Stomach (tissue), 9 donors: ENCODE results near the gene DNAJB1. TPM values are rescaled to one million over a fixed set of nuclear protein-coding genes. Genes with fewer than 3 reads are reported as not detected.

Source experiments
- DNase-seq, 2 donors: peaks; one replicate each; pipeline versions ENCODE4 v3.0.0 to v3.0.0-alpha.2; 2013 to 2019
- H3K27ac ChIP-seq, 5 donors: fragments of 200-600 bp in 4 of 5; sonication (generic) in 4 of 5; one replicate each; pipeline ENCODE4 v1.5.1; 2013 to 2019; ENCODE audit warnings: mild to moderate bottlenecking in 1 of 5, moderate library complexity in 1 of 5
- H3K27me3 ChIP-seq, 3 donors: fragments of 200-600 bp; sonication (generic); one replicate each; pipeline ENCODE4 v1.5.1; 2017 to 2019; ENCODE audit warnings: mixed run types in 1 of 3
- H3K36me3 ChIP-seq, 4 donors: fragments of 200-600 bp; sonication (generic); 1 replicate in 3 of 4; 2 replicates in 1 of 4; pipeline ENCODE4 v1.5.1; 2016 to 2019
- H3K4me1 ChIP-seq, 4 donors: fragments of 200-600 bp; sonication (generic); one replicate each; pipeline ENCODE4 v1.5.1; 2016 to 2019
- H3K4me3 ChIP-seq, 4 donors: fragments of 200-600 bp; sonication (generic) in 3 of 4; one replicate each; pipeline ENCODE4 v1.5.1; 2016 to 2019; ENCODE audit warnings: mild to moderate bottlenecking in 1 of 4
- H3K9me3 ChIP-seq, 4 donors: fragments of 200-600 bp; sonication (generic); one replicate each; pipeline ENCODE4 v1.5.1; 2016 to 2019
- CTCF ChIP-seq, 7 experiments: fragments of 450-650 bp in 4 of 7; fragments of 200-600 bp in 3 of 7; sonication (generic) in 3 of 7; IDR thresholded peaks; one replicate each; pipeline ENCODE4 v1.5.1; 2016 to 2019; ENCODE audit warnings: antibody characterized with exemption in 7 of 7, control low read depth in 2 of 7, mild to moderate bottlenecking in 1 of 7
- EP300 ChIP-seq: sonication (generic); formaldehyde crosslinking; IDR thresholded peaks from one replicate; pipeline ENCODE4 v1.6.1; 2017; ENCODE audit warnings: antibody characterized with exemption
- POLR2A ChIP-seq, 4 donors: fragments of 450-650 bp; IDR thresholded peaks; one replicate each; pipeline ENCODE4 v1.6.1; 2016; ENCODE audit warnings: antibody characterized with exemption in 4 of 4, control low read depth in 2 of 4, mild to moderate bottlenecking in 1 of 4, moderate library complexity in 1 of 4
- POLR2AphosphoS5 ChIP-seq, 3 donors: sonication (generic); formaldehyde crosslinking; IDR thresholded peaks; one replicate each; pipeline ENCODE4 v1.6.1; 2016; ENCODE audit warnings: antibody characterized with exemption in 3 of 3
- WGBS, 5 donors: extraction: QIAGEN DNeasy Blood & Tissue Kit in 3 of 5; methylation state at CpG; one replicate each; pipeline versions ENCODE4 v1.1.5 to v1.1.7; 2013 to 2018; 5-methylcytosine and 5-hydroxymethylcytosine counted together
- intact Hi-C: fragments of 100-400 bp; cut with DNase I; formaldehyde crosslinking; loops from one replicate; pipeline ENCODE4 v1.15.1; 2023; ENCODE audit warnings: low total_unique reads
- polyA plus RNA-seq, 3 donors: library from polyadenylated mRNA; stranded (reverse); fragments of 200-250 nt; gene quantifications; one replicate each; pipeline ENCODE4 v1.2.3, GENCODE V29; 2013
- total RNA-seq, 5 donors: library from RNA; depleted of rRNA; stranded (reverse); fragments of >200 nt; gene quantifications; one replicate each; pipeline versions ENCODE4 v1.1.0 to v1.2.3, GENCODE V29; 2014 to 2016
- donor health status: healthy with polysubstance abuse.
- donor health status: Bipolar disorder and iron deficiency.
- donor health status: healthy.

DNAJB1 gene
- total and polyA plus RNA-seq, 8 donors = 9.9 to 85.8 (median 50.4) TPM

GRCh38 chr19:14533450-14533849 is 15.3 kb upstream of the DNAJB1 start:
- no peaks in the 10 kb centered on the region for H3K9me3 ChIP-seq
- H3K27me3 ChIP-seq = no peaks in the 10 kb centered on the region
- DNase-seq = no peak
- WGBS, 5 donors = 79 to 89% (median 87%) methylated on average over 5 of the region's 5 CpGs
- H3K27ac ChIP-seq = no peak overlapping the region
- peaks cover 9 to 57% (median 39%) of the 10 kb centered on the region in 4 donors for H3K4me1 ChIP-seq
- intact Hi-C loops = no loop called here
- peaks cover 0 to 7% (median 4%) of the 10 kb centered on the region in 4 donors for H3K36me3 ChIP-seq
- H3K4me3 ChIP-seq = no peak overlapping the region
- no peak for TF ChIP-seq EP300
- TF ChIP-seq CTCF (IDR thresholded peaks at IDR 0.05) = no peak
- no peak for TF ChIP-seq POLR2A (IDR thresholded peaks at IDR 0.05)
- no peak for TF ChIP-seq POLR2AphosphoS5 (IDR thresholded peaks at IDR 0.05)

GRCh38 chr19:14530506-14530905 is 12.3 kb upstream of the DNAJB1 start:
- H3K27ac ChIP-seq = peak overlapping the region in 4 of 5 donors; percentile 87 to 95 (median 92)
- H3K27me3 ChIP-seq = no peaks in the 10 kb centered on the region
- H3K4me1 ChIP-seq = peaks cover 4 to 37% (median 30%) of the 10 kb centered on the region in 4 donors
- TF ChIP-seq POLR2A (IDR thresholded peaks at IDR 0.05) (no peak), EP300 (no peak), CTCF (IDR thresholded peaks at IDR 0.05) (no peak), POLR2AphosphoS5 (IDR thresholded peaks at IDR 0.05) (no peak)
- peaks cover 0 to 7% (median 4%) of the 10 kb centered on the region in 4 donors for H3K36me3 ChIP-seq
- H3K4me3 ChIP-seq = peak overlapping the region; percentile 59 to 87 (median 68)
- intact Hi-C loops = no loop called here
- 52 to 66% (median 61%) methylated on average over 3 of the region's 3 CpGs for WGBS, 5 donors
- H3K9me3 ChIP-seq = no peaks in the 10 kb centered on the region
- no peak for DNase-seq

GRCh38 chr19:14530005-14530348 is 11.8 kb upstream of the DNAJB1 start:
- H3K27me3 ChIP-seq = no peaks in the 10 kb centered on the region
- H3K27ac ChIP-seq = peak overlapping the region; percentile 87 to 97 (median 94)
- H3K36me3 ChIP-seq = peaks cover 0 to 7% (median 4%) of the 10 kb centered on the region in 4 donors
- H3K4me3 ChIP-seq = peak overlapping the region; percentile 59 to 87 (median 68)
- H3K9me3 ChIP-seq = no peaks in the 10 kb centered on the region
- TF ChIP-seq POLR2A (IDR thresholded peaks at IDR 0.05) (no peak), CTCF (IDR thresholded peaks at IDR 0.05) (no peak), EP300 (no peak), POLR2AphosphoS5 (IDR thresholded peaks at IDR 0.05) (no peak)
- 0 to 2% (median 1%) methylated on average over 18 of the region's 18 CpGs for WGBS, 5 donors
- DNase-seq = peak in 1 of 2 donors; percentile 82
- H3K4me1 ChIP-seq = peaks cover 4 to 37% (median 30%) of the 10 kb centered on the region in 4 donors
- intact Hi-C loops = no loop called here

GRCh38 chr19:14529254-14530004 is 11.2 kb upstream of the DNAJB1 start, which contains the start of gene TECR:
Gene TECR, plus strand, starts transcription at chr19:14529594. Its CDS starts 103 bp downstream, at chr19:14529697.
- WGBS, 5 donors = 0% methylated on average over 30 to 59 of the region's 59 CpGs
- Histone ChIP-seq H3K36me3 (peaks cover 0 to 7% (median under 1%) of the 10 kb centered on the region in 4 donors), H3K27me3 (no peaks in the 10 kb centered on the region), H3K4me1 (peaks cover 4 to 37% (median 30%) of the 10 kb centered on the region in 4 donors), H3K4me3 (peak within 1 kb of the TSS; percentile 59 to 87 (median 68)), H3K27ac (peak within 1 kb of the TSS; percentile 87 to 97 (median 94)), H3K9me3 (no peaks in the 10 kb centered on the region)
- intact Hi-C loops = no loop called here
- TF ChIP-seq POLR2AphosphoS5 (IDR thresholded peaks at IDR 0.05) = peak; percentile 75 to 99 (median 98)
- TF ChIP-seq POLR2A (IDR thresholded peaks at IDR 0.05) = peak in 2 of 4 donors; percentile 96
- TF ChIP-seq EP300 = no peak
- TF ChIP-seq CTCF (IDR thresholded peaks at IDR 0.05) = peak in 1 of 7 experiments; percentile 20
- DNase-seq = peak; percentile 100
